ENCODE measurements around the gene TREM2.
"Not testable (repeated sequence)": the region's sequence is repeated elsewhere in the genome, so short reads cannot be mapped to it uniquely, and the experiment has no call there.

The TREM2 gene

GRCh38 chr6:41162687-41163418 lies at the start of gene TREM2:
Gene TREM2 (minus strand): TSS chr6:41163116. CDS start chr6:41163082, 34 bp downstream.
- no peak for DNase-seq

- DNase-seq, result no peak
These were observed 46.8 kb upstream of the TREM2 start for GRCh38 chr6:41209547-41210320.

- no peak for DNase-seq
These were observed 45.7 kb upstream of the TREM2 start for GRCh38 chr6:41208439-41209106.

- DNase-seq, result no peak
These were observed 41.2 kb upstream of the TREM2 start for GRCh38 chr6:41204156-41204555.

- no peak for DNase-seq
These were observed 38.9 kb upstream of the TREM2 start for GRCh38 chr6:41201764-41202173.

GRCh38 chr6:41200901-41201763 lies 38.2 kb upstream of the TREM2 start, which contains the start of gene TREML2:
Gene TREML2 (minus strand): TSS chr6:41201149. CDS start chr6:41201008, 141 bp downstream.
- DNase-seq, result no peak

- peak; percentile 9 for DNase-seq
These were observed 37.5 kb upstream of the TREM2 start for GRCh38 chr6:41200296-41200900.

- DNase-seq, result no peak
These were observed 36.8 kb upstream of the TREM2 start for GRCh38 chr6:41199552-41200246.

GRCh38 chr6:41197234-41197633 lies 34.3 kb upstream of the TREM2 start:
- no peak for DNase-seq

- no peak for DNase-seq
These were observed 31.5 kb upstream of the TREM2 start for GRCh38 chr6:41194386-41194785.

GRCh38 chr6:41193884-41194283 lies 31.0 kb upstream of the TREM2 start:
- no peak for DNase-seq

GRCh38 chr6:41193171-41193734 lies 30.3 kb upstream of the TREM2 start:
- DNase-seq, result no peak

- no peak for DNase-seq
These were observed 28.7 kb upstream of the TREM2 start for GRCh38 chr6:41191569-41191968.

- DNase-seq, result no peak
These were observed 27.9 kb upstream of the TREM2 start for GRCh38 chr6:41190791-41191190.

- DNase-seq, result no peak
These were observed 27.1 kb upstream of the TREM2 start for GRCh38 chr6:41189967-41190366.

- not testable (repeated sequence) for DNase-seq
These were observed 26.1 kb upstream of the TREM2 start for GRCh38 chr6:41189046-41189445.

GRCh38 chr6:41187924-41188886 lies 25.3 kb upstream of the TREM2 start:
- no peak for DNase-seq

- no peak for DNase-seq
These were observed 23.2 kb upstream of the TREM2 start for GRCh38 chr6:41186031-41186562.

GRCh38 chr6:41184761-41185160 lies 21.8 kb upstream of the TREM2 start:
- no peak for DNase-seq

Data from DMS79 (cell line).